ENCODE results near the gene ADAMTS17. TPM values are rescaled to one million over a fixed set of nuclear protein-coding genes. Genes with fewer than 3 reads are reported as not detected.
"Not testable (repeated sequence)": the region's sequence is repeated elsewhere in the genome, so short reads cannot be mapped to it uniquely, and the experiment has no call there.

ADAMTS17 gene
- total RNA-seq, 1 experiment from 2014 or later, result 1.5 TPM

- Mint-ChIP-seq H3K27ac (ENCODE audit: unreplicated experiment) (no peak overlapping the region), H3K4me1 (ENCODE audit: low read depth, unreplicated experiment) (no peaks in the 10 kb centered on the region), H3K36me3 (ENCODE audit: insufficient read depth, unreplicated experiment) (no peaks in the 10 kb centered on the region), H3K27me3 (ENCODE audit: insufficient read depth, unreplicated experiment) (peaks cover 6% of the 10 kb centered on the region), H3K4me3 (ENCODE audit: unreplicated experiment) (peak overlapping the region; percentile 69), H3K9me3 (ENCODE audit: unreplicated experiment) (no peaks in the 10 kb centered on the region)
- intact Hi-C loops (cut with micrococcal nuclease; ENCODE audit: unreplicated experiment), result loop anchor here (2.0 kb wide), 1 partner anchor 410 kb away; no protein-coding TSS in a partner anchor
- no peaks in the 10 kb centered on the region for H3K4me1 ChIP-seq
- no peaks in the 10 kb centered on the region for H3K9me3 ChIP-seq
- BruUV-seq (replicated peaks), result no TSS peak
- POLR2A ChIA-PET, result no interaction called here
- peak; percentile 24 to 51 for TF ChIP-seq CTCF (IDR thresholded peaks at IDR 0.05; ENCODE audit: insufficient read depth in 1 of 2, low read depth in 1 of 2, low read length in 1 of 2, severe bottlenecking in 1 of 2, unreplicated experiment in 1 of 2)
- H3K4me3 ChIP-seq (ENCODE audit: low read depth, low read length), result peak overlapping the region; percentile 48
- H3K36me3 ChIP-seq (ENCODE audit: control insufficient read depth, insufficient read depth, low read length), result no peaks in the 10 kb centered on the region
- CTCF ChIA-PET, result no interaction called here
- no peaks in the 10 kb centered on the region for H3K27me3 ChIP-seq (replicated peaks; ENCODE audit: control insufficient read depth, insufficient read depth, low read length)
- DNase-seq, result peak; percentile 55 to 79
These were observed 413.3 kb downstream of the ADAMTS17 start for GRCh38 chr15:99928429-99928981.

- H3K4me3 ChIP-seq (ENCODE audit: low read depth, low read length); CTCF ChIA-PET; H3K9me3 ChIP-seq; H3K4me1 ChIP-seq; POLR2A ChIA-PET; DNase-seq; BruUV-seq (replicated peaks); H3K36me3 ChIP-seq (ENCODE audit: control insufficient read depth, insufficient read depth, low read length); H3K36me3 Mint-ChIP-seq (ENCODE audit: insufficient read depth, unreplicated experiment); H3K27me3 ChIP-seq (replicated peaks; ENCODE audit: control insufficient read depth, insufficient read depth, low read length); intact Hi-C loops (cut with micrococcal nuclease; ENCODE audit: unreplicated experiment); H3K9me3 Mint-ChIP-seq (ENCODE audit: unreplicated experiment); H3K4me1 Mint-ChIP-seq (ENCODE audit: low read depth, unreplicated experiment); H3K27ac Mint-ChIP-seq (ENCODE audit: unreplicated experiment): not testable (repeated sequence)
- peaks cover 12% of the 10 kb centered on the region for H3K27me3 Mint-ChIP-seq (ENCODE audit: insufficient read depth, unreplicated experiment)
- peak overlapping the region; percentile 71 for H3K4me3 Mint-ChIP-seq (ENCODE audit: unreplicated experiment)
These were observed 415.2 kb downstream of the ADAMTS17 start for GRCh38 chr15:99926532-99926931.

GRCh38 chr15:99925661-99926461 lies 415.9 kb downstream of the ADAMTS17 start:
- no peaks in the 10 kb centered on the region for H3K4me1 ChIP-seq
- peaks cover 12% of the 10 kb centered on the region for H3K27me3 Mint-ChIP-seq (ENCODE audit: insufficient read depth, unreplicated experiment)
- H3K27ac Mint-ChIP-seq (ENCODE audit: unreplicated experiment), result no peak overlapping the region
- BruUV-seq (replicated peaks), result no TSS peak
- H3K4me3 Mint-ChIP-seq (ENCODE audit: unreplicated experiment), result peak overlapping the region; percentile 71
- POLR2A ChIA-PET, result no interaction called here
- no peaks in the 10 kb centered on the region for H3K27me3 ChIP-seq (replicated peaks; ENCODE audit: control insufficient read depth, insufficient read depth, low read length)
- no peaks in the 10 kb centered on the region for H3K9me3 Mint-ChIP-seq (ENCODE audit: unreplicated experiment)
- no peaks in the 10 kb centered on the region for H3K4me1 Mint-ChIP-seq (ENCODE audit: low read depth, unreplicated experiment)
- intact Hi-C loops (cut with micrococcal nuclease; ENCODE audit: unreplicated experiment), result no loop called here
- peak; percentile 39 to 58 for DNase-seq
- H3K4me3 ChIP-seq (ENCODE audit: low read depth, low read length), result peak overlapping the region; percentile 32
- TF ChIP-seq CTCF (IDR thresholded peaks at IDR 0.05; ENCODE audit: insufficient read depth in 1 of 2, low read depth in 1 of 2, low read length in 1 of 2, severe bottlenecking in 1 of 2, unreplicated experiment in 1 of 2), result no peak
- no peaks in the 10 kb centered on the region for H3K9me3 ChIP-seq
- no peaks in the 10 kb centered on the region for H3K36me3 Mint-ChIP-seq (ENCODE audit: insufficient read depth, unreplicated experiment)
- no peaks in the 10 kb centered on the region for H3K36me3 ChIP-seq (ENCODE audit: control insufficient read depth, insufficient read depth, low read length)
- CTCF ChIA-PET, result interaction anchor here (0.6 kb wide), 1 partner anchor 733 kb away, joined by 3 read pairs; no protein-coding TSS in a partner anchor
